Neural cell (in vitro differentiated cells): ENCODE measurements around the gene TSKS. TPM values are rescaled to one million over a fixed set of nuclear protein-coding genes. Genes with fewer than 3 reads are reported as not detected.

ENCODE experiments used
- H2AFZ ChIP-seq: fragments of 200-600, 300-800 bp; sonication (generic), shearing (Covaris generic); 2 replicates; pipeline ENCODE4 v1.6.0; 2014; ENCODE audit warnings: low read depth, mild to moderate bottlenecking, antibody characterized with exemption, low read length, moderate library complexity
- H3F3A ChIP-seq: fragments of 200-600 bp; shearing (Covaris generic); 2 replicates; pipeline ENCODE4 v1.6.1; 2016; ENCODE audit warnings: mild to moderate bottlenecking, moderate library complexity, mixed read lengths, antibody characterized with exemption, low read length; ENCODE audit not compliant: insufficient read depth, poor library complexity, severe bottlenecking
- H3K27ac ChIP-seq: fragments of 200-600, 300-800 bp; sonication (generic), shearing (Covaris generic); 2 replicates; pipeline ENCODE4 v1.5.1; 2014; ENCODE audit warnings: mild to moderate bottlenecking, low read length, moderate library complexity
- H3K27me3 ChIP-seq: fragments of 300-800, 200-600 bp; sonication (generic), shearing (Covaris generic); 2 replicates; pipeline ENCODE4 v1.6.0; 2014; ENCODE audit warnings: mild to moderate bottlenecking, low read depth, low read length, moderate library complexity; ENCODE audit not compliant: insufficient read depth
- H3K36me3 ChIP-seq: fragments of 300-800, 200-600 bp; sonication (generic), shearing (Covaris generic); 2 replicates; pipeline ENCODE4 v1.5.1; 2014; ENCODE audit warnings: mild to moderate bottlenecking, antibody characterized with exemption, low read length, moderate library complexity; ENCODE audit not compliant: insufficient read depth
- H3K4me2 ChIP-seq: fragments of 300-800, 200-600 bp; sonication (generic), shearing (Covaris generic); 2 replicates; pipeline ENCODE4 v1.6.0; 2014; ENCODE audit warnings: mild to moderate bottlenecking, low read length
- H3K4me3 ChIP-seq: fragments of 300-800, 200-600 bp; sonication (generic), shearing (Covaris generic); 2 replicates; pipeline ENCODE4 v1.5.1; 2014; ENCODE audit warnings: mild to moderate bottlenecking, low read length, moderate library complexity
- H3K79me2 ChIP-seq: fragments of 200-600 bp; shearing (Covaris generic); replicated peaks from 2 replicates; pipeline ENCODE4 v1.6.0; 2014; ENCODE audit warnings: mild to moderate bottlenecking, low read length, moderate library complexity; ENCODE audit not compliant: insufficient read depth
- H3K9ac ChIP-seq: fragments of 300-800, 200-600 bp; sonication (generic), shearing (Covaris generic); 2 replicates; pipeline ENCODE4 v1.6.1; 2016; ENCODE audit warnings: mild to moderate bottlenecking, low read length, mixed read lengths
- H3K9me2 ChIP-seq: fragments of 200-600 bp; shearing (Covaris generic); 2 replicates; pipeline ENCODE4 v1.6.1; 2016; ENCODE audit warnings: mild to moderate bottlenecking, low read length, mixed read lengths; ENCODE audit not compliant: insufficient read depth
- H3K9me3 ChIP-seq: fragments of 200-600, 300-800 bp; sonication (generic), shearing (Covaris generic); 2 replicates; pipeline ENCODE4 v1.6.1; 2016; ENCODE audit warnings: mild to moderate bottlenecking, mixed run types, low read length, moderate library complexity, mixed read lengths
- H4K20me1 ChIP-seq: fragments of 200-600 bp; shearing (Covaris generic); 2 replicates; pipeline ENCODE4 v1.6.1; 2016; ENCODE audit warnings: mild to moderate bottlenecking, mixed run types; ENCODE audit not compliant: insufficient read depth
- EP300 ChIP-seq: fragments of 450-650 bp; conservative IDR thresholded peaks from 2 replicates; pipeline ENCODE4 v1.6.1; 2014; ENCODE audit warnings: antibody characterized with exemption, mild to moderate bottlenecking, moderate library complexity; ENCODE audit not compliant: poor library complexity, severe bottlenecking
- EZH2 ChIP-seq: fragments of 200-600, 300-800 bp; shearing (Covaris generic), sonication (generic); IDR thresholded peaks from 2 replicates; pipeline ENCODE4 v1.6.1; 2014; ENCODE audit warnings: antibody characterized with exemption, low read length, borderline replicate concordance, mild to moderate bottlenecking; ENCODE audit not compliant: insufficient read depth, poor library complexity, severe bottlenecking
- MXI1 ChIP-seq: fragments of 450-650 bp; conservative IDR thresholded peaks from 2 replicates; pipeline ENCODE4 v1.6.1; 2014; ENCODE audit warnings: antibody characterized with exemption, mild to moderate bottlenecking; ENCODE audit not compliant: poor library complexity, severe bottlenecking
- POLR2AphosphoS5 ChIP-seq: IDR thresholded peaks from 2 replicates; pipeline ENCODE4 v1.6.1; 2012
- RAD21 ChIP-seq: fragments of 450-650 bp; conservative IDR thresholded peaks from 2 replicates; pipeline ENCODE4 v1.6.1; 2014; ENCODE audit warnings: antibody characterized with exemption, mild to moderate bottlenecking, moderate library complexity
- SMC3 ChIP-seq: fragments of 450-650 bp; conservative IDR thresholded peaks from 2 replicates; pipeline ENCODE4 v1.6.1; 2014; ENCODE audit warnings: antibody characterized with exemption, mild to moderate bottlenecking, moderate library complexity; ENCODE audit not compliant: poor library complexity
- TAF1 ChIP-seq: IDR thresholded peaks from 2 replicates; pipeline ENCODE4 v1.6.1; 2012; ENCODE audit warnings: low read depth
- polyA plus RNA-seq: library from polyadenylated mRNA; depleted of rRNA; stranded (reverse); fragments of >200 nt; gene quantifications from 2 replicates; pipeline ENCODE4 v1.2.3, GENCODE V29; 2014
- TF ChIP-seq, protein P1 (sequence below): fragments of 450-650 bp; IDR thresholded peaks from 2 replicates; pipeline ENCODE4 v1.5.1; 2014; ENCODE audit warnings: antibody characterized with exemption, mild to moderate bottlenecking, moderate library complexity; ENCODE audit not compliant: poor library complexity, severe bottlenecking
- TF ChIP-seq, protein P2 (sequence below): IDR thresholded peaks from 2 replicates; pipeline ENCODE4 v1.6.1; 2012; ENCODE audit warnings: borderline replicate concordance

TSKS gene
- polyA plus RNA-seq, 1 donor from 2014 or later, result not detected

DNA sequence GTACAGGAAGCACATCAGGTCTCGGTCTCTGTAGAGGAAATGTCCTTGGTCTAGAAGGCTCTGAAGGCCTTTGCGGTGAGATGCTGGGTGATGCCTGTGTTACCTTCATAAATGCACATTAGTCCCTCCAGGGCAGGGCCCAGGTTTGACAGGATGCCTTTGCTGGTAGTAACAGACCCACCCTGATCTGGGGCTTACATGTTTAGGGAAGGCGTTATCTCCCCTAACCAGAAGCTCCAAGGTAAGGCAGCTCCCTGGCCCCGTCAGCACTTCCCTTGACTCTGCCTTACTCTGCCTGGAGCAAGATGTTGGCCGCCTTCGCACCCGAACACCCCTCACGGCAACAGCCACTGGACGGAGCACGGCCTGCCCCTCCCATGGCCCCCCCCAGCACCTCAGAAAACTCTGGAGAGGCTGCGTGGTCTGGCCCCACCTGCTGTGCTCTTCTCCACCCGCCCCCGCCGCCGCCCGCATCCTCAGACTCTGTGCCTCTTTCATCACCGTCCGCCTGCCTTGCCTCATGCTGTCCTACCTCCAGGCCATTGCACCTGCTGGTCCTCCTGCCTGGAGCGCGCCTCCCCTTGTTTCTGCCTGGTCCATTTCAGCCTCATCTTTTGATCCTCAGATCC, 12.8 kb upstream of the TSKS start:
- Histone ChIP-seq H3F3A (no peaks in the 10 kb centered on the region), H3K27me3 (no peaks in the 10 kb centered on the region), H3K9ac (no peak overlapping the region), H2AFZ (no peak overlapping the region), H3K9me2 (no peaks in the 10 kb centered on the region), H3K9me3 (no peaks in the 10 kb centered on the region), H3K36me3 (no peaks in the 10 kb centered on the region), H3K27ac (no peak overlapping the region), H3K4me2 (no peak overlapping the region), H4K20me1 (no peaks in the 10 kb centered on the region), H3K4me3 (no peak overlapping the region), H3K79me2 (no peaks in the 10 kb centered on the region)
- TF ChIP-seq EZH2 (no peak), EP300 (no peak), RAD21 (no peak), MXI1 (no peak), SMC3 (no peak), POLR2AphosphoS5 (no peak), TAF1 (no peak)
- TF ChIP-seq, protein P1, sequence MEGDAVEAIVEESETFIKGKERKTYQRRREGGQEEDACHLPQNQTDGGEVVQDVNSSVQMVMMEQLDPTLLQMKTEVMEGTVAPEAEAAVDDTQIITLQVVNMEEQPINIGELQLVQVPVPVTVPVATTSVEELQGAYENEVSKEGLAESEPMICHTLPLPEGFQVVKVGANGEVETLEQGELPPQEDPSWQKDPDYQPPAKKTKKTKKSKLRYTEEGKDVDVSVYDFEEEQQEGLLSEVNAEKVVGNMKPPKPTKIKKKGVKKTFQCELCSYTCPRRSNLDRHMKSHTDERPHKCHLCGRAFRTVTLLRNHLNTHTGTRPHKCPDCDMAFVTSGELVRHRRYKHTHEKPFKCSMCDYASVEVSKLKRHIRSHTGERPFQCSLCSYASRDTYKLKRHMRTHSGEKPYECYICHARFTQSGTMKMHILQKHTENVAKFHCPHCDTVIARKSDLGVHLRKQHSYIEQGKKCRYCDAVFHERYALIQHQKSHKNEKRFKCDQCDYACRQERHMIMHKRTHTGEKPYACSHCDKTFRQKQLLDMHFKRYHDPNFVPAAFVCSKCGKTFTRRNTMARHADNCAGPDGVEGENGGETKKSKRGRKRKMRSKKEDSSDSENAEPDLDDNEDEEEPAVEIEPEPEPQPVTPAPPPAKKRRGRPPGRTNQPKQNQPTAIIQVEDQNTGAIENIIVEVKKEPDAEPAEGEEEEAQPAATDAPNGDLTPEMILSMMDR, result no peak
- TF ChIP-seq, protein P2, sequence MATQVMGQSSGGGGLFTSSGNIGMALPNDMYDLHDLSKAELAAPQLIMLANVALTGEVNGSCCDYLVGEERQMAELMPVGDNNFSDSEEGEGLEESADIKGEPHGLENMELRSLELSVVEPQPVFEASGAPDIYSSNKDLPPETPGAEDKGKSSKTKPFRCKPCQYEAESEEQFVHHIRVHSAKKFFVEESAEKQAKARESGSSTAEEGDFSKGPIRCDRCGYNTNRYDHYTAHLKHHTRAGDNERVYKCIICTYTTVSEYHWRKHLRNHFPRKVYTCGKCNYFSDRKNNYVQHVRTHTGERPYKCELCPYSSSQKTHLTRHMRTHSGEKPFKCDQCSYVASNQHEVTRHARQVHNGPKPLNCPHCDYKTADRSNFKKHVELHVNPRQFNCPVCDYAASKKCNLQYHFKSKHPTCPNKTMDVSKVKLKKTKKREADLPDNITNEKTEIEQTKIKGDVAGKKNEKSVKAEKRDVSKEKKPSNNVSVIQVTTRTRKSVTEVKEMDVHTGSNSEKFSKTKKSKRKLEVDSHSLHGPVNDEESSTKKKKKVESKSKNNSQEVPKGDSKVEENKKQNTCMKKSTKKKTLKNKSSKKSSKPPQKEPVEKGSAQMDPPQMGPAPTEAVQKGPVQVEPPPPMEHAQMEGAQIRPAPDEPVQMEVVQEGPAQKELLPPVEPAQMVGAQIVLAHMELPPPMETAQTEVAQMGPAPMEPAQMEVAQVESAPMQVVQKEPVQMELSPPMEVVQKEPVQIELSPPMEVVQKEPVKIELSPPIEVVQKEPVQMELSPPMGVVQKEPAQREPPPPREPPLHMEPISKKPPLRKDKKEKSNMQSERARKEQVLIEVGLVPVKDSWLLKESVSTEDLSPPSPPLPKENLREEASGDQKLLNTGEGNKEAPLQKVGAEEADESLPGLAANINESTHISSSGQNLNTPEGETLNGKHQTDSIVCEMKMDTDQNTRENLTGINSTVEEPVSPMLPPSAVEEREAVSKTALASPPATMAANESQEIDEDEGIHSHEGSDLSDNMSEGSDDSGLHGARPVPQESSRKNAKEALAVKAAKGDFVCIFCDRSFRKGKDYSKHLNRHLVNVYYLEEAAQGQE, result no peak

DNA sequence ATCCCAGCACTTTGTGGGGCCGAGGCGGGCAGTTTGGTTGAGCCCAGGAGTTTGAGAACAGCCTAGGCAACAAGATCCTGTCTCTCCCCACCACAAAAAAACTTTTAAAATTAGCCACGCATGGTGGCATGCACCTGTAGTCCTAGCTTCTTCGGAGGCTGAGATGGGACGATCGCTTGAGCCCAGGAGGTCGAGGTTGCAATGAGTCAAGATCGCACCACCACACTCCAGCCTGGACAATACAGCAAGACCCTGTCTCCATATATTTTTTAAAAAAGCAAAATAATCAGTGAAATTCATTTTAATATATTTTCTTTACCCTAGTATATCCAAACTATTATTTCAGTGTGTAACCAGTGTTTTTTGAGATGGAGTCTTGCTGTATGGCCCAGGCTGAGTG, 11.9 kb upstream of the TSKS start:
- Histone ChIP-seq H3K36me3 (no peaks in the 10 kb centered on the region), H3K9ac (no peak overlapping the region), H3K79me2 (peaks cover 4% of the 10 kb centered on the region), H3K4me2 (no peak overlapping the region), H2AFZ (no peak overlapping the region), H3K27me3 (no peaks in the 10 kb centered on the region), H3K4me3 (no peak overlapping the region), H3K9me3 (no peaks in the 10 kb centered on the region), H3F3A (no peaks in the 10 kb centered on the region), H3K27ac (no peak overlapping the region), H3K9me2 (no peaks in the 10 kb centered on the region), H4K20me1 (no peaks in the 10 kb centered on the region)
- no peak for TF ChIP-seq EZH2
- TF ChIP-seq RAD21, result no peak
- TF ChIP-seq, protein P1, result no peak
- TF ChIP-seq, protein P2, result no peak
- TF ChIP-seq EP300, result no peak
